Measurements from ENCODE around the gene IL17B.

Gene IL17B, protein sequence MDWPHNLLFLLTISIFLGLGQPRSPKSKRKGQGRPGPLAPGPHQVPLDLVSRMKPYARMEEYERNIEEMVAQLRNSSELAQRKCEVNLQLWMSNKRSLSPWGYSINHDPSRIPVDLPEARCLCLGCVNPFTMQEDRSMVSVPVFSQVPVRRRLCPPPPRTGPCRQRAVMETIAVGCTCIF

DNA sequence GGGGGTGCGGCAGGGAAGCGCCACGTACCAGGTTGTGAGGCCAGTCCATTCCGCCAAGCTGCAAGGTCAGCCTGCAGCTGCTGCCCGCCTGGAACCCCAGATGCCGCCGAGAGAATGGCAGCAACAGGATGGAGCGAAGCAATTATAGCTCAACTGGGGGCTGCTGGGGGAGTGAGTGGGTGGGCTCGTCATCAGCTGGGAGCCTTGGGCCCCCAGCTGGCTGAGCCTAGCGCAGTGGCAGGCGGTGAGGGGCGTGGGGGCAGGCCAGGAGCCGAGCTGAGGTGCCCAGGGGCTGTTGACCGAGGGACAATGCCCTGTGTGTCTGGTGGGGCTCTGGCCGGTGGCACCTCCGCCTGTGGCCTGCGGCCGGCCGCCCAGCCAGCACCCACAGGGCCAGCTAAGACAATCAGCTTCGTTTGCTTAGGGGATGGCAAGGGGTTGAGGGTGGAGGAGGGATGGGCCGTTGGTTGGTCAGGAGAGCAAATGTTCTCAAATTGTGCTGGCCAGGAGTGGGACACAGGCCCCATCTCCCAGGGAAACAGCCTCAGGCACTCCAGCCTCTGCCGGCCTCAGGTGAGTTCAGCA is at the start of gene IL17B:
TSS of gene IL17B (minus strand) at position 116 of the 585 bp plus-strand sequence. CDS start at position 49, 67 bp downstream.
- no peak for DNase-seq

DNA sequence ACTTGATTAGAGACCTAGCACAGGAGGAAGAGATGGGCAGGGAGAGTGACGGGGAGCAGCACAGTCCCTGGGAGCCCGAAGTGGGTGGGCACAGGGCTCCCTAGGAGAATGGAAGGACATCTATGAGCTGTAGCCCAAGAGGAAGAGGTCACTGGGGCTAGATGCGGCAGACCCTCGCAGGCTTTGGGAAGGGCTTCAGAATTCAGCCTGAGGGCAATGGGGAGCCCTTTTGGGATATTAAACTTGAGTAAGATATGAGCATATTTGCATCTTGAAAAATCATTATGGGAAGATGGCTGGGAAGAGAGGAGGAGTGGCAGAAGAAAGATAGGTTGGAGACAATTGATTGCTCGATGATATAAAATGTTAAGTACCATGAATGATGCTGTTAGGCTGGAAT is 48.9 kb upstream of the IL17B start:
- no peak for DNase-seq

DNA sequence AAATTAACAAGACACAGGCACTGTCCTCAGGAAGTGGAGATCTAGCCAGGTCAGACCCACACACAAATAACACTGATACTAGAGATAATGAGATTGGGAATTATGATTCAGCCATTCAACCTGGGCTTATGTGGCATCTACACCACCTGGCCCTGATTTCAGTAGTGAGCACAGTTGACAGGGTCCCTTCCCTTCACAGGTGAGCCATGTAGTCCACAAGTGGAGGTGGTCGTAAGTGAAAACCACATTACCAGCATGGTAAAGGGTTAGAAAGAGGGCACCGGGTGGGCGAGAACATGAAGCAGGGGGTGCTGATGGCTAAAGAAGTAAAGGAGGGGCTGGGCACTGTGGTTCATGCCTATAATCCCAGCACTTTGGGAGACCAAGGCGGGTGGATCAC is 48.3 kb upstream of the IL17B start:
- no peak for DNase-seq

DNA sequence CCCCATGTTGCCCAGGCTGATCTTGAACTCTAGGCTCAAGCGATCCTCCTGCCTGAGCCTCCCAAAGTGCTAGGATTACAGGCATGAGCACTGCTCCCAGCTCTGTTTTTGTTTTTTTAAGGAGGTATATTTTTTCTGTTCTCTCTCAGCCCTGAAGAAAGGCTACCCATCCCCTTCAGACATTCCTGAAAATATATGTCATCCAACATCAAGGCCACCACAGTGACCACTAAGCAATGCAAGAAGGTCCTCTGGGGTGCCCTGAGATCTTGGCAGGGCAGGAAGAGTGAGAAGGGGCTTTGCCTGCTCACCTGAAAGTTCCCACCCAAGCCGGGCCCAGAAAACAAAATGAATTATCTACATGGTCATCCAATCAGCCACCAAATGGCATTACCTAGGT is 47.8 kb upstream of the IL17B start:
- no peak for DNase-seq

DNA sequence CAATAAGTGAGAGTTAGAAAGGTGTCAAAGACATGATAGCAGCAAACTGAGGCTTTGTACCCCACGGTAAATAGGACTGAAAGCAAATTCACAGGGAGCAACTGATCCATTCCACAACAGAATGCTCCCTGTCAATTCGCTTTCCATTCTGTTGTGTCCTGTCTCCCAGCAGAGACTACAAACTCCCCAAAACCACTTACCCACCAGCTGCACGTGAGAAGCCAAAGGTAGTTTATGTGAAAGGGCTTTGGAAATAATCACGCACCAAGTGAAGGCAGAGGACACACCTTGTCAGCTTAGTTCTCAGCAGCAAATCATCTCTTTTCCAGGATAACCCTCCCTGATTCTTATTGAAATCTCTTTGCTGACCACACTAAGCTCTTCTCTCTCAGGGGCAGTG is 46.6 kb upstream of the IL17B start:
- no peak for DNase-seq

DNA sequence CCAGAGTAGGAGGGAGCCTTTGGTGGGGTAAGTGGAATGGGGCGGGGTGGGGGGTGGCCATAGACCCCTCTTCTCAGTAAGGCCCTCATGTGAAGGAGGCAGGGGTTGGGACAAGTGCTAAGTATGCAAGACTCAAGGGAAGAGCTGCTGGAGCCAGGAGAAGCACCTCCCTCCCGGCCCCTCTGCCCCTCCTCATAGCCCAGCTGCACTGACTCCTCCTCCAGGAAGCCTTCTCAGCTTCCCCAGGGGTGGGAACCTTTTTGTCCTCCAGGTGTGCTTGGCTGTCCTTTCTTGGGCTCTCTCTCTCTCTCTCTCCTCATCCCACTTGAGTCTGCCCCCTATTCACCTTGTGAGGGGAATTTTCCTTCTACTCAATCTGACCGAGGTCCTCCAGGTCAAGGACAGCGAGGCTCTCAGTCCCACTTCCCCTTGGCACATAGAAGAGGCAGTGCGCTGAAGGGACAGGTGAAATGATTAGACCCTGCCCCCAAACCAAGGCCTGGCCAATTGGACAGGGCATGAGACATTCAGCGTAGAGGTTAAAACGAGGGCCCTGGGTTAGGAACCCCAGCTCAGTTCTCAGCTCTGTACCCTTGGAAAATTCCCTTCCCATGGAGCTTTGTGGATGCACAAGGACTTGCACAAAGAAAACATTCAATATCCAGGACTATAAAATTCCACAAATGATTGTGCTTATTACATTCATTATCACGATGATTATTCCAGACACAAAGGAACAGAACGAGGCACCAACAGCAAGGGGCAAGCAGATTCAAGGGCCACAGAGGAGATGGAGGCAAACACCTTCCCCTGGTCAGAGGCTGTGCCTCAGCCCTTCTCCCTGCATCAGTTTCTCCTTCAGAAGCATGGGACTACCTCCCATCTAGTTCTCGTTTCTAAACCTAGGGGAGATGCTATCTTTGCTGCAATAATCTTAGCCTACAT is 45.6 kb upstream of the IL17B start:
- DNase-seq = no peak

DNA sequence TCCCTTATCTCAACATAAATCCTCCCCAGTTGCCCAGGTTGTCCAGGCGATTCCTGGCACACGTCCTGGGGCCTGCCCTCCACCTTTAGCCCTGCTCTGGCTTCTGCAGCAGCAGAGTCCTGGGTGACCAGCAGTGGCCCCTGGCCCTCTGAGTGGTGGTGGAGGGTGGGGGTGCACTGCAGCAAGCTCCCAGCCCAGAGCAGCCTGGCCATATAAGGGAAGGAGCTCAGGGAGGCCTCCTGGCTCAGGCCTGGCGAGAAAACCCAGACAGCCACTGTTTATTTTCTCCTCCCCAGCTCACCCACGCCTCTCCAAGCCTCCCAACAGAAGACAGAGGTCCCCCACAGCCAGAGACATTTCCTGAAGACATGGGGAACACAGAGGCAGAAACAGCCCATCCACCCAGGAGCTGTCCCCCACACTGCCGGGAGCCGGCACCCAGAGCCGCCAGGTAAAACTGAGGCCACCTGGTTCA is 44.7 kb upstream of the IL17B start:
- no peak for DNase-seq

DNA sequence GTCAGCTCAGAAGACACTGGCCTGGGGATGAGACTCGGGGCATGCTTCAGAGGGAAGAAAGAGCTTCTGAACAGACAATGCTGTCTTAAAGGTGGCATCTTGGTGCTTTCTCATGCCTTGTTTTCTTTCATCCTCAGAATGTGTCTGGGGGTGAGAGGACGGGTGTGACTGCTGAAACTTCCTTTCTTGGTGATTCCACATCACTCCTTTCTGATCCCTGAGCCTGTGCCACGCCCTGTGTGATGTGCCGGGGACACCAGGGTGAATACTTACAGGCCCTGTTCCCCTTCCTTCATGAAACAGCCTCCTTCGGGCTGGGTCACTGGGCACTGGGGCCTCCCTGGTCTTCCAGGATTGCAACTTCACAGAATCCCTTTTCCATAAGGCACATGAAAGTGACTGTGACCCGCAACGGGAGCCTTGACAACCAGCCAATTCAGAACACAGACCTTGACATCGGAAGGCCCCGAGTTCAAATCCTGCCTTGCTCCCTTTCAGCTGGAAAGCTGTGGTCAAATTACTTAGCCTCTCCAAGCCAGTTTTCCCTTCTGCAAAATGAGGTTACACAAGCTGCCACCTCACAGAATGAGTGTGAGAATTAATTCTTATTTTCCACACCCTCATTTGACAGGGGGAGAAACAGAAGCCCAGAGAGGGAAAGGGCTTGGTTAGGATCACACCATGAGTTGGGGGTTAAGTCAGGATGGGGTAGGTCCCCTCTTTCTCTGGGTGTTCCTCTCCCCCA is 44.1 kb upstream of the IL17B start:
- DNase-seq = no peak

DNA sequence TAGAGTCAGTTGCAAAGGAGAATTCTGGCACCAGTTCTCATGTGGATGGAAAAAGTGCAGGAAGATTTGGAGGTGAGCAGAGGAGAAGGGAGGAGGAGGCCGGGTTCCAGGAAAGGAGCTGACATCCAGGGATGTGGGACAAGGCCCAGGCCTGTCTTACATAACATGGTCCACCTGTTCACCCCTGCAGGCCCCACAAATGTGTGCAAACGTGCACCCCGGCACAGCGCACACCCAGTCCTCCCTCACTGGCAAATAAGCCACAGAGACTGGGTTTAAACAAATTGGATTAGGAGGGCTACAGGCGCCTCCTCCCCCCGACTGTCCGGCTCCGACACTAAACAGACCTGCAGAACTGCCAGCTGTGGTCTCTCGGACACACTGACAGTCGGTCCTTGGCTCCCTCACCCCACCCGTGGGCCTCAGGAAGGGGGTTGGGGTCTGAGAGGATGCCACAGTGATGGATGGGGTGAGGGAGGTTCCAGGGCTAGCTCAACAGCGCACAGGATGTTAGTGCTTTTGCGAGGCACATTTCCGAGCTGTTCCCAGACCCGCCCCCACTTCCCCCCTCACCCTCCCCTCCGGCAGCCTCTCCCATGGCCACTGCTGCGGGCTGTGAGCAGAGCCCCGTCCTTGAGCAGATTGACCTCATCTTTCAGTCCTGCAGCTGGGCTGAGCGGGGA is 43.4 kb upstream of the IL17B start:
- no peak for DNase-seq

DNA sequence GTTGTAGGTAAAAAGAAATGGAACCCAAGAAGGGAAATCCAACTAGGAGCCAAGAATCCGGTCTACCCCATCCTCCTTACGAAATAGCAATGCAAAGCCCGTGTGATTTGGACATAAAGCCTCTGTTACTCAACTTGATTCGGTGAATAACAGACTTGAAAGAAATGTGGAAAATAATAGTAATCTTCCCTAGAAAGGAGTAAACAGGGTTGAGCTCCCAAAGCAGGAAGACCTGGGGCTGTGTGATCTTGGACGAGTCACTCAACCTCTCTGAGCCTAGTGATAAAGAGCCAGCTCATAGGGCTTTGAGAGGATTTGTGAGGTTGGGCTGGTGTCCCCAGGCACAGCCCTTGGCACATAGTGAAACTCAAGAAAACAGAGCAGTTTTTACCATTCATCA is 42.7 kb upstream of the IL17B start:
- DNase-seq = no peak

DNA sequence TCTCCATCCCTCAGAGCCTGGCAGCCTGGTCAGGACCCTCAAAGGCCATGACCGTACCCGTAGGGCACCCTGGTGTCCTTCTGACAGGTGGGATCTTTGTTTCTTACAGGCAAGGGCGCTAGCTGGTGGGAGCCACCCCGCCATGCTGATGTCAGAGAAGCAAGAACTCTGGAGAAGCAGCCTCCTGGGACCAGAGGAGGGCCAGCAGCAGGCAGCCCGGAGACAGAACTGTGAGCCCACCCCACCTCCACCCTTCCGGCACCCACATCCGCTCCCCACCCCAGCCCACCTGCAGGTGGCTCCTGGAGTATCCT is 42.2 kb upstream of the IL17B start:
- no peak for DNase-seq

DNA sequence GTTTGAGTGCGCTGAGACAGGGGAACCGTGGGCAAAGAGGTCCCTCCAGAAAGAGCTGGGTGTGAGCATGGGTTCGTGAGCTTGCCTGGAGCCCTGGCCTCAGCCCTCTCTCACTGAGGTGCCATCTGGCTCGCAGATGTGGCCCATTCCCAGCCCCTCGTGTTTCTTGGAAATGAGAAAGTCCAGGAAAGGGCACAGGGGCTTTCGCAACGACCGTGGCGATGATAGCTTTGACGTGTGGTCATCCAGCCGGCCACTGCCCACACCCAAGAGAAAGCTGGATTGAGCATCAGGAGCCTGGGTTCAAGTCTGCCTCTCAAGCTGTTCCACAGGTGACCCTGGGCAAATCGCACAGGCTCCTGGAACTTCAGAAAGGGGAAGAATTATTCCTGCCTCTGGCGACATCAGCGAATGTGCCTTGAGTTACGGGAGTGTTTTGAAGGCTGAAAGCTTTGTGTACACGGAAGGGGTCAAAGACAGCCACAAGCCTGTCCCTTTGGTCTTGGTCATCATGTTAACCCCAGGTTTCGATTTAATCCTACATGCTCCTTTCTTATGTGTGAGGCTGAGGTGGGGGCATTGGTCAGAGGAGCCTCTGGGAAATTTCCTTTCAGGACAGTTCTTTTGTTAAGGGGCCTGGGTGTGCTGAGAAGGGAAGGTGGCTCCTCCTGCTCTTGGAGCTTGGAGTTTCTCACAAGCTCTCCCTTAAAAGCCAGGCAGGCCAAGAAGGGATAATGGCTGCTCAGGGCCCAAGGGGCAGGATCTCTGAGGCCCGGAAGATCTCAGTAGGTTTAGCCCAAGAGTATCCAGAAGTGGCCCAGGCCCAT is 41.7 kb upstream of the IL17B start:
- no peak for DNase-seq

DNA sequence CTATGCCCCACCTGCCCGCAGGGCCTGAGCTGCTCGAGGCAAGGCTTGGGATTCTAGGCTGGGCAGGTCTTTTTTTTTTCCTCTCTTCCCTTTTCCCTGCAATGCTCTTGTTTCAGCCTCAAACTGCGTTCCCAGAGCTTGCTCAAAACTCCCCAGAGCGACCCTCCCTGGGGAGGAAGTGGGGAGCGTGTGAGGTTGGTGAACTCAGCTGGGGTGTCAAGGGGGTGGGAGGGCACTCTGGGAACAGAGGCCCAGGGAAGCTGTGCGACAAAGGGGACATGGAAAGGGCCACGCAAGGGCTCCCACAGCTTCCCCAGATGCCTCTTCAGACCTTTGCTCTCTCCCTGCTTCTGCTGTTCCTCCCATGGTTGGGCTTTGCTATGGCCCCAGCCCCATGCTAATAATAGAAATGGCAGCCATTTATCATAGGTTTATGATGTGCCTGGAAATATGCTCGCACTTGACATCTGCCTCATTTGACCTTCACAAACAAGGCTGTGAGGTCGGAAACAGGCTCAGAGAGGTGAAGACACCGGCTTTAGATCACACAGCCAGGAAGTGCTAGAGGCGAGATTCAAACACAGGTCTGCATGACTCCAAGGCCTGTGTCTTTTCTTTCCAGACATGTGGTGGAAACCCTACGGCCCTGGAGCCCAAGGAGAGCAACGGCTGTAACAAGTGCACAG is 40.9 kb upstream of the IL17B start:
- DNase-seq = no peak

DNA sequence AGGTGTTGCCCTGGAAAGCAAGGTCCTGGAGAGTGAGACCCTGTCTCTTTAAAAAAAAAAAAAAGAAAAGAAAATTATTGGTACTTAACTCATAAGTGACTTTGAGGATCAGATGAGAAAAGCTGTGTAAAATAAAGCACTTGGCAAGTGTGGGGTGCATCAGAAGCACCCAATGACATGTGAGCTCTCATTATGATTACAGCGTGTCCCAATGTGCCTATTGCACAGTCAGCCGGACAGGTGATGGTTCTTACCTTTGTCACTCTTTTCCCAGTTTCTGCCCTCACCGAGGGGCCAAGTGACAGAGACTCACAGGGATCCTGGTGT is 40.4 kb upstream of the IL17B start:
- DNase-seq = no peak

DNA sequence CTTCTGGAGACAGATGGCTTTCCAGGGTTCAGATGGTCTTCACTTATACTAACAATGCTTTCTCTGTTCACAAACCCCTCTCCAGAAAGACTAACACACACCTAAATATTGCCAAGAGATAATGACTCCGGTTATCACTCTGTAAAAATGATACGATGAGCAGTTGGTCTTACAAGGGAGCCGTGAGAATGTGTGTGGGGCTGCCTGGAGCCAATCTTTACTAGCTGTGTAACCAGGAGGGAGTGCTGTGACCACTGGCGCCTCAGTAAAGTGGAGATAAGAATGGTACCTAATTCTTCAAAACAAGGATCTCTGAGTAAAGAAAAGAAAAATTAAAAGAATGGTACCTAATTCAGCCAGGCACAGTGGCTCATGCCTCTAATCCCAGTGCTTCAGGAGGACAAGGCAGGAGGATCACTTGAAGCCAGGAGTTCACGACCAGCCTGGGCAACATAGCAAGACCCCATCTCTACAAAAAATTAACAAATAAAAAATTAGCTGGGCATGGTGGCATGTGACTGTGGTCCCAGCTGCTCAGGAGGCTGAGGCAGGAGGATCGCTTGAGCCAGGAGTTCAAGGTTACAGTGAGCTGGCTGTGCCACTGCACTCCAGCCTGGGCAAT is 39.9 kb upstream of the IL17B start:
- no peak for DNase-seq

DNA sequence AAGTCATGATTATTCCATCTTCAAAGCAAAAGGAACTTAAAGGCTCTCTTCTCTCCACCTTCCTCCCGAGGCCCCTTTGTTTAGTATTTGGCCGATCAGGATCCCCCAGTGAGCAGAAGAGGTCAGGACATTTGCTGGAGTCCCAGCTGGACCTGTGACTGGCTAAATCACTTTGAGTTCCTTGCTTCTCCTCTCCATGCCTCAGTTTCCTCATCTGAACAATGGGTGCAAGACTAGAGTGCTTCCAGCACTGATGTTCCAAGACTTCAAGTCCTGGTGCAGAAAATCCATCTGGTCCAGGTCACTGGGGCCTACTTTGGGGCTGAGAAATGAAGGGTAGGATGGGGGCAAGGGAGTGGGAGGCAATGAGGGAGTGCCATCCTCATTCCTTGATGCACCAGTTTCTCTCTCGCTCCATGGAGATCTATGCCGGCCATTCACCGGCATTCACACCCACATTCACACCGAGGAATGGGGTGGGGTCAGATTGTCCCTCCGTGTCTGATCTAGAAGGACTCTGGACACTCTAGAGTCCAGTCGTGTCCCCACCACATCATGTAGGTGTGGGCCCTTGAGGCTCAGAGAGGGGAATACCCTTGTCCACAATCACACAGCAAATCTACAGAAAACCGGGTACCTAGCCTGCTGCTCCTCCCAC is 38.7 kb upstream of the IL17B start:
- no peak for DNase-seq

DNA sequence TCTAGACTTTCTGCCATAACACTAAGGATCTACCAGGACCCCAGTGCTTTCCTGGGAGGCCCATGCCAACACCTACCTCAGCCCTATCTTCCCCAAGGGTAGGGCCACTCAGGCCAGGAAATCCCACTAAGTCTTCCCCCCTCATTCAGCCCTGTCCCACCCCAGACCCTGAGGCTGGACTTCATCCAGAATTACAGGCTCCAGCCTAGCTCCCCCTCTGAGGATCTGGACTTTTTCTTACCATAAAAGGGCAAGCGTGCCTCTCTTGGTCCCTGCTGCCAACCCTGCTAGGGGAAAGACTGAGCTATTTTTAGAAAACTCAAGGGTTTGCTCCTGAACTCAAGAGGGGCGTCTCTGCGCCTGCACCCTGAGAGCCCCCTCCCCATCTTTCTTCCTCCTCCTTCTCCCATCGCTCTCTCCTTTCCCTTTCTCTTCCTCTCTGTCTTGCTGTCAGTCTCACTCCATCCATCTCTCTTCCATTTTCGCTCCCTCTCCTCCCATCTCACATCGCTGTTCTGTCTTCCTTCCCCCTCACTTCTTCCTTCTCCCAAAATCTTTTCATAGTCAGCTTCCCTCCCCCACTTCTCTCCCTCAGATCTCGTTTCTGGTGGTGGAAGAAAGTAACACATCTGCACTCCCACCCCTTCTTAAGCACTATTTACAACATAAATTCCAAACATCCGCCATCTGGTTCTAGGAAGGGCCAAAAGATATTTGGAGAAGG is 38.1 kb upstream of the IL17B start:
- no peak for DNase-seq

DNA sequence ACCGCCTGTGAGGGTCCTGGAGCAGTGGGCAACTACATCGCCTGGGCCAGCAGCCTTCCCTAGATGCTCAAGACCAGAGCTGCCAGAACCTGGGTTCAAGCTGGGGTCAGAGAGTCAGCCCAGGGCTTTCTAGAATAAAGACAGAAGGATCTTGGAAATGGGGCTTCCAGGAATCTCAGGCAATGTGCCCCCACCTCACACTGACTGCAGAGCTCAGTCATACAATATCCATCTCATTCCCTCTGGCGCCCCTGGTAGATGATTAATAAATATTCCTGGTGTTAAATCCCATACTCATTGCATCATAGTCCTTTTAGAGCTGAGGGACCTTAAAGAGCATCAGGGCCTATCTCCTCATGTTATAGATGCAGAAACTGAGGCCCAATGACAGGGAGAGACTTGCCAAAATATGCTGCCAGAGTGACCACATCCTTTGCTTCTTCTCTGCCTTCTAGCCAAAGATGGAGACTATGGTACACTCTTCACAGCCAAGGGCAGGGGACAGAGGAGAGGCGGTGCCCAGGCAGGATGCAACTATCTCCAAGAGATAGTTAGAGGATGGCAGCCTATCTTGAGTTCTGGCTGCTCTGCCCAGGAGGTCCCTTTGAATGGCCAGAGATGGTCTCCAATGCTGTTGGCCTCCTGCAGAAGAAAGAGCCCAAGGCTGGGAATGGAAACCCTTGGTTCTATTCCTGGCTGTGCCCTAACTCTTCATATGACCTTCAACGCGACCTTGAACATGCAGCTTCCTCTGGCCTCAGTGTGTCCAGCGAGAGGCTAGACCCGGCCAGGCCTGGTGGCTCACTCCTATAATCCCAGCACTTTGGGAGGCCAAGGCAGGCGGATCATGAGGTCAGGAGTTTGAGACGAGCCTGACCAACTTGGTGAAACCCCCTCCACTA is 36.2 kb upstream of the IL17B start:
- DNase-seq = no peak
